SU-DHL-6 (cell line): Measurements from ENCODE around the gene SLC7A10.

Experiments used
- H2AFZ ChIP-seq: fragments of 200-600 bp; sonication (generic); 2 replicates; pipeline ENCODE4 v1.6.1; 2014; ENCODE audit warnings: low read depth, mild to moderate bottlenecking, moderate library complexity, mixed read lengths, antibody characterized with exemption, low read length; ENCODE audit not compliant: severe bottlenecking
- H3F3A ChIP-seq: fragments of 200-600 bp; shearing (Covaris generic); 2 replicates; pipeline ENCODE4 v1.6.0; 2016; ENCODE audit warnings: antibody characterized with exemption, mild to moderate bottlenecking; ENCODE audit not compliant: insufficient read depth
- H3K27ac ChIP-seq: fragments of 200-600 bp; sonication (generic); 2 replicates; pipeline ENCODE4 v1.5.1; 2016; ENCODE audit warnings: low read depth, mild to moderate bottlenecking, low read length, moderate library complexity, mixed read lengths
- H3K27me3 ChIP-seq: fragments of 200-600 bp; sonication (generic), shearing (Covaris generic); 2 replicates; pipeline ENCODE4 v1.6.0; 2014; ENCODE audit warnings: mild to moderate bottlenecking, low read length
- H3K36me3 ChIP-seq: fragments of 200-600 bp; sonication (generic); 2 replicates; pipeline ENCODE4 v1.6.1; 2014; ENCODE audit warnings: mild to moderate bottlenecking, low read length, mixed read lengths
- H3K4me2 ChIP-seq: fragments of 300-600, 200-600 bp; shearing (Covaris generic), sonication (generic); 2 replicates; pipeline ENCODE4 v1.6.0; 2014; ENCODE audit warnings: low read length, low read depth, mild to moderate bottlenecking; ENCODE audit not compliant: poor library complexity, severe bottlenecking
- H3K4me3 ChIP-seq: fragments of 200-600 bp; sonication (generic); 2 replicates; pipeline ENCODE4 v1.5.1; 2014; ENCODE audit warnings: antibody characterized with exemption, low read length, mild to moderate bottlenecking, mixed read lengths; ENCODE audit not compliant: insufficient read depth, poor library complexity, severe bottlenecking
- H3K79me2 ChIP-seq: fragments of 200-600 bp; sonication (generic); 2 replicates; pipeline ENCODE4 v1.6.1; 2014; ENCODE audit warnings: mild to moderate bottlenecking, low read length, moderate library complexity; ENCODE audit not compliant: insufficient read depth
- H3K9ac ChIP-seq: fragments of 200-600 bp; sonication (generic); 2 replicates; pipeline ENCODE4 v1.7.0; 2014; ENCODE audit warnings: mild to moderate bottlenecking, low read length
- H3K9me2 ChIP-seq: fragments of 200-600 bp; sonication (generic); replicated peaks from 2 replicates; pipeline ENCODE4 v1.6.1; 2014; ENCODE audit warnings: low read length; ENCODE audit not compliant: insufficient read depth
- H3K9me3 ChIP-seq: fragments of 200-600 bp; sonication (generic); 2 replicates; pipeline ENCODE4 v1.6.1; 2014; ENCODE audit warnings: low read length, mixed read lengths; ENCODE audit not compliant: insufficient read depth
- H4K20me1 ChIP-seq: fragments of 200-600 bp; sonication (generic); 2 replicates; pipeline ENCODE4 v1.6.1; 2014; ENCODE audit warnings: low read depth, mild to moderate bottlenecking, antibody characterized with exemption, low read length, moderate library complexity, mixed read lengths
- EZH2phosphoT487 ChIP-seq: fragments of 200-600 bp; sonication (generic), shearing (Covaris generic); conservative IDR thresholded peaks from 2 replicates; pipeline ENCODE4 v1.6.1; 2018; ENCODE audit warnings: mild to moderate bottlenecking, antibody characterized with exemption, low read length, moderate library complexity, mixed read lengths
- TF ChIP-seq, protein P1 (sequence below): fragments of 200-600 bp; sonication (generic); IDR thresholded peaks from one replicate; pipeline ENCODE4 v1.5.1; 2017; ENCODE audit warnings: antibody characterized with exemption, mild to moderate bottlenecking, low read length, moderate library complexity; ENCODE audit not compliant: insufficient read depth, poor library complexity, severe bottlenecking

SLC7A10 gene

DNA sequence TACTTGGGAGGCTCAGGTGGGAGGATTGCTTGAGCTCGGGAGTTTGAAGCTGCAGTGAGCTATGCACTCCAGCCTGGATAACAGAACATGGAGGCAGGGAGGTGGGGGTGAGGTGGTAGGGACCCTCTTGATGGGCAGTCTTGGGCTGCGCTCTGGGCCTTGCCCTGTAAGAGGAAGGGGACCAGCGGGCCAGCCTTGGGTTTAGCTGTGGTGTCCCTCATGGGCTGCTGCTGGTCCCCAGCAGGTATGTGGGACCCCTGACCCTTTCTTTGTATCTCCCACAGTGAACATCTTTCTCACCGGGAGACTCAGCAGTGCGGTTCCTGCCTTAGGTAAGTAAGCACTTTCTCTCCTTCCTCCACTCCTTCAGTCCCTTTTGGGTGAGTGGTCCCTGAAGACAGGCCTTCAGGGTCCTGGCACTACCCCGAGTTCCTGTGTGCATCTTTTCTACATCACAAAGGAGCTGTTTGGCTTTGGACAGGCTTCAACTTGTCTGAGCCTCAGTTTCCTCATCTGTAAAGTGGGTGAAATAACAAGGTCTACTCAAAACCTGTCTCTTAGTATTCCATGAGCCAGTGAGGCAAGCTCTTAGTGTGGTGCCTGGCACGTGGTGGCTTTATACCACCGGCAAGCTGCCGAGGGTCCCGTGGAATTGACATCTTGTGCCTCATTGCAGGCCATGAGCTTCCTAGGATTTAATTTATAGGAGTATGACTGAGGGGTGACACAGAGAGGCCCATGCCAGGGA, 29.0 kb downstream of the SLC7A10 start:
- Histone ChIP-seq H3K4me2 (no peak overlapping the region), H3K27ac (no peak overlapping the region), H3K9ac (no peak overlapping the region), H3K27me3 (no peaks in the 10 kb centered on the region), H2AFZ (no peak overlapping the region), H4K20me1 (no peaks in the 10 kb centered on the region), H3F3A (no peaks in the 10 kb centered on the region), H3K9me3 (no peaks in the 10 kb centered on the region), H3K79me2 (no peaks in the 10 kb centered on the region), H3K36me3 (no peaks in the 10 kb centered on the region), H3K9me2 (no peaks in the 10 kb centered on the region), H3K4me3 (no peak overlapping the region)
- TF ChIP-seq, protein P1, sequence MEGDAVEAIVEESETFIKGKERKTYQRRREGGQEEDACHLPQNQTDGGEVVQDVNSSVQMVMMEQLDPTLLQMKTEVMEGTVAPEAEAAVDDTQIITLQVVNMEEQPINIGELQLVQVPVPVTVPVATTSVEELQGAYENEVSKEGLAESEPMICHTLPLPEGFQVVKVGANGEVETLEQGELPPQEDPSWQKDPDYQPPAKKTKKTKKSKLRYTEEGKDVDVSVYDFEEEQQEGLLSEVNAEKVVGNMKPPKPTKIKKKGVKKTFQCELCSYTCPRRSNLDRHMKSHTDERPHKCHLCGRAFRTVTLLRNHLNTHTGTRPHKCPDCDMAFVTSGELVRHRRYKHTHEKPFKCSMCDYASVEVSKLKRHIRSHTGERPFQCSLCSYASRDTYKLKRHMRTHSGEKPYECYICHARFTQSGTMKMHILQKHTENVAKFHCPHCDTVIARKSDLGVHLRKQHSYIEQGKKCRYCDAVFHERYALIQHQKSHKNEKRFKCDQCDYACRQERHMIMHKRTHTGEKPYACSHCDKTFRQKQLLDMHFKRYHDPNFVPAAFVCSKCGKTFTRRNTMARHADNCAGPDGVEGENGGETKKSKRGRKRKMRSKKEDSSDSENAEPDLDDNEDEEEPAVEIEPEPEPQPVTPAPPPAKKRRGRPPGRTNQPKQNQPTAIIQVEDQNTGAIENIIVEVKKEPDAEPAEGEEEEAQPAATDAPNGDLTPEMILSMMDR = no peak
- TF ChIP-seq EZH2phosphoT487 = no peak

DNA sequence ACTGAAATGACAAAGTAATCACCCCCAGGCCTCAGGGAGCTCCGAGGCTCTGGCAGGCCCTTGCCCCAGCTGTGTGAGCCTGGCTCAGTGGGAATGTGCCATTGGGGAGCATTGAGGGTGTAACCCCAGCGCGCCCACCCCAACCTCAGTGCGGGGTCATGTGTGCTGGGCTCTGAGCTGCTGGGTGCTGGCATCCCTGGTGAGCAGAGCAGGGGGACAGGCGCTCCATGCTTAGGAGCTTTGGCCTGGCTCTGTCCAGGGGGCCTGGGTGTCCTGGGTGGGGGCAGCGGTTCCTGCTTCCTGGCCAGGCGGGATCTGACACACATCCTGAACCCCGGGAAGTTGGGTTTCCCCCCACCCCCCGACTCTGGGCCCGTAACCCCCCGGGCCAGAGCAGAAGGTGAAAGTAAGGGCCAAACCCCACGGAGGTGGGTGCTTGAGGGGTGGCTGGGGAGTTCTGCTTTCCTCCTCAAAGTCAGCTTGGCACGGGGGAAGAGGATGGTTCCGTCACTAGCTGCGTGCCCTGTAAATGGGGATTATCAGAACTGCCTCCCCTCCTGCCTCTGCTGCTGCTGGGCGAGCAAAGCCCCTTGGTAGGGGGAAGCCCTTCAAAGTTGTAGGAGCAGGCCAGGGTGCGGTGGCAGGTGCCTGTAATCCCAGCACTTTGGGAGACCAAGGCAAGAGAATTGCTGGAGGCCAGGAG, 29.9 kb downstream of the SLC7A10 start:
- H3K9me2 ChIP-seq = no peaks in the 10 kb centered on the region
- H3K27me3 ChIP-seq = no peaks in the 10 kb centered on the region
- no peak overlapping the region for H3K9ac ChIP-seq
- H3K4me3 ChIP-seq = no peak overlapping the region
- H3K79me2 ChIP-seq = no peaks in the 10 kb centered on the region
- no peak overlapping the region for H2AFZ ChIP-seq
- no peaks in the 10 kb centered on the region for H3K36me3 ChIP-seq
- H3F3A ChIP-seq = no peaks in the 10 kb centered on the region
- TF ChIP-seq, protein P1 = no peak
- TF ChIP-seq EZH2phosphoT487 = no peak
- no peaks in the 10 kb centered on the region for H3K9me3 ChIP-seq
- no peak overlapping the region for H3K27ac ChIP-seq
- H3K4me2 ChIP-seq = no peak overlapping the region
- no peaks in the 10 kb centered on the region for H4K20me1 ChIP-seq

DNA sequence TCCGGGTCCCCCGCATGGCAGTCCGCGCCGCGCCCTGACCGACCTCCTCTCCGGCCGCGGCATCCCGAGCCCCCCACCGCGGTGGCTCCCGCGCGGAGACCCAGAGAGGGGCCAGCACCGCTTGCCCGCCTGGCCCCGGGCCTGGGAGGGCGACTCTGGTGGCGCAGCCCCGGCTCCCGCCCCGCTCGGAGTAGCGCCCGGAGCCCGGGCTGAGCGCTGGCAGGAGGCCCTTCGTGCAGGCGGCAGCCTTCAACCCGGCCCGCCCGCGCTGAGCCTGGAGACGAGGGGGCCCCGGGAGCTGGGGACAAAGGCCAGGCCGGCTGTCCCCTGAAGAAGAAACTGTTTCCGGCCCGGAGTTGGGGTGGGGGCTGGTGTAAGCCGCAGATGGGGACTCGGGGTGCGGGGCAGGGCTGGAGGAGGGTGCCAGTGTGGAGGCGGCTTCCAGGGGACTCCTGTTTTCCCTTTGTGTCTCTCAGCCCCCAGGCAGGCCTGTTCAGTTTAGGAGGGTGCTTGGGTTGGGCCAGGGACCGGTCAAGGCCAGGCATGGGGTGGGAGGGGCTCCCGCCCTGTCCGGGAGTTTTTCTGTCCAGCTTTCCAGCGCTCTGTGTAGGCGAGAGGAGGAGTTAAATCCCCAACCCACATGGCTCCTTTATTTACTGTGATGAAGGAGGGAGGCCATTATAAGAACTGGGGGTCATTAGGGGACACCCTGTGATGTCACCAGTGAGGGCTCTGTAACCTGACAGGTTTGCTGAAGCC, 30.6 kb downstream of the SLC7A10 start:
- Histone ChIP-seq H3K4me3 (no peak overlapping the region), H2AFZ (no peak overlapping the region), H3K36me3 (no peaks in the 10 kb centered on the region), H4K20me1 (no peaks in the 10 kb centered on the region), H3K79me2 (no peaks in the 10 kb centered on the region), H3K4me2 (no peak overlapping the region), H3K27ac (no peak overlapping the region), H3K9ac (no peak overlapping the region), H3K9me2 (no peaks in the 10 kb centered on the region), H3K9me3 (no peaks in the 10 kb centered on the region), H3K27me3 (no peaks in the 10 kb centered on the region), H3F3A (no peaks in the 10 kb centered on the region)
- TF ChIP-seq EZH2phosphoT487 = no peak
- TF ChIP-seq, protein P1 = no peak
